ENCODE measurements around the gene NEXN.

DNA sequence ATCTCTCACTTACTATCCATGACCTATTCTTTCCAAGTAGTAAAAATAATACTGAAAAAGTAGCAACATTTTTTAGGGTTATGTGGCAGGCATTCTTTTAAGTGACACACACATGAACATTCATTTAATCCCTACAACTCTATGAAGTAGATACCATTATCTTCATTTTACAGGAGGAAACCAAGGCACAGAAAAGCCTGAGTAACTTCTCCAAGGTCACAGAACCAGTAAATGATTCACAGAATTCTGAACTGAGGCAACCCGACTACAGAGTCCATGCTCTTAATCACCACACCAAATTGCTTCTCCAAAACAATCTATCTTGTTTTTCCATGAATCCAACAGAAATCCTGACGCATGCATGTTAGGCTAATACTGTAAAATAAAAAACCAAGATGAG is 73.0 kb downstream of the NEXN start:
- TF ChIP-seq, protein P1, sequence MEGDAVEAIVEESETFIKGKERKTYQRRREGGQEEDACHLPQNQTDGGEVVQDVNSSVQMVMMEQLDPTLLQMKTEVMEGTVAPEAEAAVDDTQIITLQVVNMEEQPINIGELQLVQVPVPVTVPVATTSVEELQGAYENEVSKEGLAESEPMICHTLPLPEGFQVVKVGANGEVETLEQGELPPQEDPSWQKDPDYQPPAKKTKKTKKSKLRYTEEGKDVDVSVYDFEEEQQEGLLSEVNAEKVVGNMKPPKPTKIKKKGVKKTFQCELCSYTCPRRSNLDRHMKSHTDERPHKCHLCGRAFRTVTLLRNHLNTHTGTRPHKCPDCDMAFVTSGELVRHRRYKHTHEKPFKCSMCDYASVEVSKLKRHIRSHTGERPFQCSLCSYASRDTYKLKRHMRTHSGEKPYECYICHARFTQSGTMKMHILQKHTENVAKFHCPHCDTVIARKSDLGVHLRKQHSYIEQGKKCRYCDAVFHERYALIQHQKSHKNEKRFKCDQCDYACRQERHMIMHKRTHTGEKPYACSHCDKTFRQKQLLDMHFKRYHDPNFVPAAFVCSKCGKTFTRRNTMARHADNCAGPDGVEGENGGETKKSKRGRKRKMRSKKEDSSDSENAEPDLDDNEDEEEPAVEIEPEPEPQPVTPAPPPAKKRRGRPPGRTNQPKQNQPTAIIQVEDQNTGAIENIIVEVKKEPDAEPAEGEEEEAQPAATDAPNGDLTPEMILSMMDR (conservative IDR thresholded peaks at IDR 0.05): no peak
- TF ChIP-seq EZH2 (IDR thresholded peaks at IDR 0.05; ENCODE audit: low read depth): no peak

Measured in PC-9 (cell line).